Panc1 (cell line): ENCODE results near the gene GCHFR. TPM values are rescaled to one million over a fixed set of nuclear protein-coding genes. Genes with fewer than 3 reads are reported as not detected.

Source experiments
- ATAC-seq: fragments of 200-7000 bp; cut with Tn5 transposase; 2 replicates; pipeline ENCODE4 v1.9.1; 2020; ENCODE audit warnings: mild to moderate bottlenecking, moderate library complexity
- BruUV-seq: library from RNA; stranded (reverse); fragments of 400-500 nt; replicated peaks from 2 replicates; lab custom pipeline; 2021; lab: Mats Ljungman, UMichigan
- CTCF ChIA-PET: fragments of 300-600 bp; sonication (Branson Sonifier 250); formaldehyde crosslinking; loops from one replicate; lab custom pipeline; 2022; ENCODE audit warnings: antibody characterized with exemption; lab: Charles Lee
- POLR2A ChIA-PET: fragments of 300-600 bp; sonication (Branson Sonifier 250); formaldehyde crosslinking; loops from one replicate; lab custom pipeline; 2022; ENCODE audit warnings: antibody characterized with exemption; lab: Charles Lee
- DNase-seq: peaks from one replicate; pipeline ENCODE4 v3.0.0-alpha.2; 2010; ENCODE audit warnings: low read depth, low spot score
- H3K27ac ChIP-seq: 2 replicates; pipeline ENCODE4 v1.5.1; 2011; ENCODE audit warnings: mild to moderate bottlenecking, low read length, inconsistent platforms
- H3K27me3 ChIP-seq: fragments of 200-500 bp; sonication (Bioruptor generic); 2 replicates; pipeline ENCODE4 v1.6.0; 2014; ENCODE audit warnings: low read length, inconsistent platforms; ENCODE audit not compliant: control insufficient read depth, insufficient read depth
- H3K36me3 ChIP-seq: fragments of 200-500 bp; sonication (Bioruptor generic); 2 replicates; pipeline ENCODE4 v1.5.1; 2014; ENCODE audit warnings: inconsistent platforms, mild to moderate bottlenecking, low read length, moderate library complexity; ENCODE audit not compliant: control insufficient read depth, insufficient read depth
- H3K4me1 ChIP-seq: 2 replicates; pipeline ENCODE4 v1.5.1; 2011; ENCODE audit warnings: inconsistent platforms, mild to moderate bottlenecking, low read length, moderate library complexity; ENCODE audit not compliant: control insufficient read depth, insufficient read depth
- H3K4me3 ChIP-seq, 2 experiments: 2 replicates each; pipeline ENCODE4 v1.5.1; 2011 to 2012; ENCODE audit warnings: low read depth in 2 of 2, low read length in 2 of 2, mild to moderate bottlenecking in 2 of 2, inconsistent platforms in 1 of 2, moderate library complexity in 1 of 2
- H3K9me3 ChIP-seq: fragments of 200-500 bp; sonication (Bioruptor generic); 2 replicates; pipeline ENCODE4 v1.5.1; 2014; ENCODE audit warnings: low read depth, mild to moderate bottlenecking, inconsistent platforms, low read length, moderate library complexity; ENCODE audit not compliant: control insufficient read depth, insufficient read depth
- CTCF ChIP-seq: fragments of 450-650 bp; IDR thresholded peaks from 2 replicates; pipeline ENCODE4 v1.5.1; 2017; ENCODE audit warnings: mild to moderate bottlenecking
- POLR2AphosphoS5 ChIP-seq: IDR thresholded peaks from 2 replicates; pipeline ENCODE4 v1.6.1; 2012; ENCODE audit warnings: mild to moderate bottlenecking, low read depth, low read length, moderate library complexity
- REST ChIP-seq, 2 experiments: IDR thresholded peaks; 2 replicates each; pipeline ENCODE4 v1.6.1; 2011 to 2012; ENCODE audit warnings: low read depth in 2 of 2, control low read depth in 1 of 2, low read length in 1 of 2, mild to moderate bottlenecking in 1 of 2, moderate library complexity in 1 of 2; ENCODE audit not compliant: insufficient read depth in 1 of 2
- SIN3A ChIP-seq: IDR thresholded peaks from 2 replicates; pipeline ENCODE4 v1.6.1; 2012; ENCODE audit warnings: low read depth, mild to moderate bottlenecking, low read length, moderate library complexity, borderline replicate concordance; ENCODE audit not compliant: insufficient read depth
- TCF7L2 ChIP-seq: IDR thresholded peaks from 2 replicates; pipeline ENCODE4 v1.6.1; 2011; ENCODE audit warnings: mild to moderate bottlenecking, low read depth, low read length, inconsistent platforms
- in situ Hi-C: cut with HindIII; loops from 2 replicates; pipeline ENCODE4 v1.10.0; 2016; ENCODE audit warnings: low sequenced_read_pairs, low pct_unique_long_range_greater_than_20kb
- intact Hi-C: fragments of 100-400 bp; cut with micrococcal nuclease; formaldehyde crosslinking; loops from one replicate; pipeline ENCODE4 v1.10.0; 2022; ENCODE audit not compliant: unreplicated experiment
- total RNA-seq: library from RNA; stranded (reverse); gene quantifications from one replicate; pipeline ENCODE4 v1.2.1, GENCODE V29; 2021; ENCODE audit not compliant: unreplicated experiment

GCHFR gene
- total RNA-seq, 1 experiment from 2014 or later: 37.2 TPM

- no peak for DNase-seq
Measured at GRCh38 chr15:40749151-40749630, 14.7 kb upstream of the GCHFR start.

GRCh38 chr15:40750885-40751284, 13.0 kb upstream of the GCHFR start:
- POLR2A ChIA-PET: no interaction called here
- H3K4me1 ChIP-seq: peaks cover 9% of the 10 kb centered on the region
- H3K27me3 ChIP-seq: no peaks in the 10 kb centered on the region
- H3K4me3 ChIP-seq: no peak overlapping the region
- no peaks in the 10 kb centered on the region for H3K9me3 ChIP-seq
- in situ Hi-C loops (no loop called here), intact Hi-C loops (no loop called here)
- CTCF ChIA-PET: no interaction called here
- TF ChIP-seq POLR2AphosphoS5: no peak
- TF ChIP-seq TCF7L2: no peak
- TF ChIP-seq SIN3A: no peak
- no peak for TF ChIP-seq REST (IDR thresholded peaks at IDR 0.05; ENCODE audit: insufficient read depth in 1 of 2, low read depth in 2 of 2, low read length in 1 of 2)
- no peak for TF ChIP-seq CTCF
- ATAC-seq (no peak), DNase-seq (no peak)
- no peak overlapping the region for H3K27ac ChIP-seq
- BruUV-seq: no TSS peak
- H3K36me3 ChIP-seq: no peaks in the 10 kb centered on the region; the same call in 1 of the 2 replicates

More at GRCh38 chr15:40749151-40749630, 14.7 kb upstream of the GCHFR start:
- H3K9me3 ChIP-seq: no peaks in the 10 kb centered on the region
- no peaks in the 10 kb centered on the region for H3K36me3 ChIP-seq
- no peaks in the 10 kb centered on the region for H3K27me3 ChIP-seq
- no peak for TF ChIP-seq REST (IDR thresholded peaks at IDR 0.05; ENCODE audit: insufficient read depth in 1 of 2, low read depth in 2 of 2, low read length in 1 of 2)
- CTCF ChIA-PET: no interaction called here
- in situ Hi-C loops: no loop called here
- POLR2A ChIA-PET: interaction anchor here (0.6 kb wide), 2 partner anchors 19 to 149 kb away, joined by 3 to 5 read pairs; no protein-coding TSS in a partner anchor
- H3K4me1 ChIP-seq: peaks cover 3% of the 10 kb centered on the region; the same call in 1 of the 2 replicates
- intact Hi-C loops: no loop called here
- H3K4me3 ChIP-seq: no peak overlapping the region
- ATAC-seq: no peak
- no TSS peak for BruUV-seq
- H3K27ac ChIP-seq: no peak overlapping the region
